Fibroblast of the conjunctiva (primary cell): ENCODE results near the gene KRTAP1-4.
"Not testable (repeated sequence)": the region's sequence is repeated elsewhere in the genome, so short reads cannot be mapped to it uniquely, and the experiment has no call there.

ENCODE experiments used
- DNase-seq: peaks from one replicate; pipeline ENCODE4 v3.0.0-alpha.2; 2010; ENCODE audit warnings: low read depth

Gene KRTAP1-4

GRCh38 chr17:41003926-41004325 lies 26.1 kb downstream of the KRTAP1-4 start:
- DNase-seq, result no peak

- no peak for DNase-seq
Observed at GRCh38 chr17:41002814-41003213, 27.2 kb downstream of the KRTAP1-4 start.

- DNase-seq, result no peak
Observed at GRCh38 chr17:41001795-41002194, 28.2 kb downstream of the KRTAP1-4 start.

GRCh38 chr17:40999563-40999962 lies 30.4 kb downstream of the KRTAP1-4 start, which contains the start of gene KRTAP3-2:
Gene KRTAP3-2, minus strand, starts transcription at chr17:40999906. Its CDS starts 53 bp downstream, at chr17:40999853.
- not testable (repeated sequence) for DNase-seq

- no peak for DNase-seq
Observed at GRCh38 chr17:40997361-40997760, 32.6 kb downstream of the KRTAP1-4 start.

- no peak for DNase-seq
Observed at GRCh38 chr17:40996829-40997228, 33.2 kb downstream of the KRTAP1-4 start.

- no peak for DNase-seq
Observed at GRCh38 chr17:40995116-40995515, 34.9 kb downstream of the KRTAP1-4 start.

- no peak for DNase-seq
Observed at GRCh38 chr17:40993839-40994238, 36.2 kb downstream of the KRTAP1-4 start, which contains the start of gene KRTAP3-3. Gene KRTAP3-3, minus strand, starts transcription at chr17:40994164. Its CDS starts 67 bp downstream, at chr17:40994097.

GRCh38 chr17:40993084-40993483 lies 36.9 kb downstream of the KRTAP1-4 start:
- no peak for DNase-seq

GRCh38 chr17:40992666-40993065 lies 37.3 kb downstream of the KRTAP1-4 start:
- no peak for DNase-seq

GRCh38 chr17:40986920-40987319 lies 43.1 kb downstream of the KRTAP1-4 start:
- no peak for DNase-seq

GRCh38 chr17:40984226-40984625 lies 45.8 kb downstream of the KRTAP1-4 start, which contains the start of gene KRT40:
Gene KRT40, minus strand, starts transcription at chr17:40984326. Its CDS starts 53 bp downstream, at chr17:40984273.
- DNase-seq, result no peak

GRCh38 chr17:40981115-40981514 lies 48.9 kb downstream of the KRTAP1-4 start:
- no peak for DNase-seq

GRCh38 chr17:40980596-40980995 lies 49.4 kb downstream of the KRTAP1-4 start:
- no peak for DNase-seq

GRCh38 chr17:40980117-40980516 lies 49.9 kb downstream of the KRTAP1-4 start:
- DNase-seq, result no peak
